ENCODE measurements around the gene RPS18. TPM values are rescaled to one million over a fixed set of nuclear protein-coding genes. Genes with fewer than 3 reads are reported as not detected.

Gene RPS18
- total RNA-seq, 4 donors from 2014 or later = 4,043 to 6,696 (median 6,204) TPM

GRCh38 chr6:33292996-33293682, 21.3 kb downstream of the RPS18 start:
- 86% methylated on average over 16 of the region's 16 CpGs for WGBS, 2 donors
- TF ChIP-seq POLR2A (IDR thresholded peaks at IDR 0.05) (no peak), CTCF (IDR thresholded peaks at IDR 0.05) (no peak)
- DNase-seq (ENCODE audit: low spot score in 2 of 2) = no peak
- H3K4me3 ChIP-seq (ENCODE audit: low read depth, poor library complexity, severe bottlenecking) = no peak overlapping the region
- intact Hi-C loops (cut with DNase I; ENCODE audit: low total_unique reads) = loop anchor here (5.0 kb wide), 1 partner anchor 876 kb away; no protein-coding TSS in a partner anchor

GRCh38 chr6:33294086-33294823, 22.4 kb downstream of the RPS18 start:
- WGBS, 2 donors = 68 to 69% methylated on average over 10 of the region's 10 CpGs
- no peak for DNase-seq (ENCODE audit: low spot score in 2 of 2)
- TF ChIP-seq POLR2A (IDR thresholded peaks at IDR 0.05) (no peak), CTCF (IDR thresholded peaks at IDR 0.05) (no peak)
- H3K4me3 ChIP-seq (ENCODE audit: low read depth, poor library complexity, severe bottlenecking) = no peak overlapping the region
- intact Hi-C loops (cut with DNase I; ENCODE audit: low total_unique reads) = loop anchor here (5.0 kb wide), 1 partner anchor 877 kb away; no protein-coding TSS in a partner anchor

- intact Hi-C loops (cut with DNase I; ENCODE audit: low total_unique reads) = no loop called here
- no peak for TF ChIP-seq CTCF (IDR thresholded peaks at IDR 0.05)
- 84 to 86% methylated on average over 15 of the region's 15 CpGs for WGBS, 2 donors
- DNase-seq (ENCODE audit: low spot score in 2 of 2) = no peak
- H3K4me3 ChIP-seq (ENCODE audit: low read depth, poor library complexity, severe bottlenecking) = no peak overlapping the region
Measured at GRCh38 chr6:33295621-33296369, 23.9 kb downstream of the RPS18 start.

GRCh38 chr6:33296797-33297405, 25.0 kb downstream of the RPS18 start:
- TF ChIP-seq CTCF (IDR thresholded peaks at IDR 0.05) = no peak
- TF ChIP-seq POLR2A (IDR thresholded peaks at IDR 0.05) = no peak
- H3K4me3 ChIP-seq (ENCODE audit: low read depth, poor library complexity, severe bottlenecking) = peak overlapping the region; percentile 12
- intact Hi-C loops (cut with DNase I; ENCODE audit: low total_unique reads) = no loop called here
- no peak for DNase-seq (ENCODE audit: low spot score in 2 of 2)
- 45 to 62% methylated on average over 12 of the region's 12 CpGs for WGBS, 2 donors

GRCh38 chr6:33297406-33297955, 25.6 kb downstream of the RPS18 start:
- peak overlapping the region; percentile 12 for H3K4me3 ChIP-seq (ENCODE audit: low read depth, poor library complexity, severe bottlenecking)
- DNase-seq (ENCODE audit: low spot score in 2 of 2) = peak in 1 of 2 donors; percentile 70
- intact Hi-C loops (cut with DNase I; ENCODE audit: low total_unique reads) = no loop called here
- no peak for TF ChIP-seq CTCF (IDR thresholded peaks at IDR 0.05)
- TF ChIP-seq POLR2A (IDR thresholded peaks at IDR 0.05) = no peak
- 10 to 21% methylated on average over 15 to 16 of the region's 16 CpGs for WGBS, 2 donors
